K562 (cell line): ENCODE measurements around the gene SFXN5. TPM values are rescaled to one million over a fixed set of nuclear protein-coding genes. Genes with fewer than 3 reads are reported as not detected.

Experiments
- ATAC-seq: fragments of 200-7000 bp; cut with Tn5 transposase; 3 replicates; pipeline ENCODE4 v1.9.1; 2020; ENCODE audit warnings: moderate library complexity
- BruUV-seq: library from RNA; stranded (reverse); fragments of 400-500 nt; replicated peaks from 2 replicates; lab custom pipeline; 2021; lab: Mats Ljungman, UMichigan
- CTCF ChIA-PET: fragments of 300-600 bp; formaldehyde crosslinking; extraction: SDS; loops from one replicate; lab custom pipeline; 2021; ENCODE audit warnings: low intra/inter-chr PET ratio; lab: Yijun Ruan, JAX
- POLR2A ChIA-PET: fragments of 300-600, 350-650 bp; sonication (Branson Sonifier 250); formaldehyde crosslinking; extraction: SDS; loops from one replicate; lab custom pipeline; 2021; ENCODE audit warnings: antibody characterized with exemption, inconsistent platforms; lab: Yijun Ruan, JAX
- DNase-seq, 4 experiments: peaks; one replicate each; pipeline versions ENCODE4 v3.0.0 to v3.0.0-alpha.2; 2011 to 2018; ENCODE audit warnings: low spot score in 3 of 4, mixed read lengths in 3 of 4; ENCODE audit errors: extremely low read depth in 1 of 4
- FAIRE-seq: peaks from 2 replicates; lab custom pipeline; 2011; peaks lifted over from hg19 to GRCh38; lab: Jason Lieb, UNC
- H2AFZ ChIP-seq: 2 replicates; pipeline ENCODE4 v1.6.0; 2011; ENCODE audit warnings: low read depth, low read length, control low read depth, inconsistent platforms
- H3K27ac ChIP-seq: fragments of 200-600 bp; 3 replicates; pipeline ENCODE4 v1.8.0; 2011; ENCODE audit warnings: low read depth, mild to moderate bottlenecking, control low read depth, inconsistent platforms, low read length, moderate library complexity, mixed read lengths; ENCODE audit errors: extremely low read depth
- H3K27me3 ChIP-seq, 2 experiments: fragments of 300-600 bp in 1 of 2; 2 replicates in 1 of 2; 3 replicates in 1 of 2; pipeline versions ENCODE4 v1.6.0 to v1.8.0; 2011; ENCODE audit warnings: inconsistent platforms in 2 of 2, low read length in 2 of 2, mild to moderate bottlenecking in 1 of 2, mixed read lengths in 1 of 2, moderate library complexity in 1 of 2; ENCODE audit not compliant: control insufficient read depth in 2 of 2, insufficient read depth in 2 of 2
- H3K36me3 ChIP-seq: fragments of 300-600 bp; 3 replicates; pipeline ENCODE4 v1.8.0; 2011; ENCODE audit warnings: mild to moderate bottlenecking, low read length, inconsistent platforms; ENCODE audit not compliant: control insufficient read depth, insufficient read depth
- H3K4me1 ChIP-seq, 2 experiments: fragments of 200-600 bp in 1 of 2; replicated peaks in 1 of 2; 2 replicates in 1 of 2; 3 replicates in 1 of 2; pipeline versions ENCODE4 v1.5.1 to v1.8.0; 2011; ENCODE audit warnings: inconsistent platforms in 2 of 2, low read length in 2 of 2, mild to moderate bottlenecking in 1 of 2, mixed read lengths in 1 of 2, moderate library complexity in 1 of 2; ENCODE audit not compliant: control insufficient read depth in 2 of 2, insufficient read depth in 2 of 2
- H3K4me2 ChIP-seq: 2 replicates; pipeline ENCODE4 v1.6.1; 2011; ENCODE audit warnings: low read length, control low read depth, inconsistent platforms, mixed read lengths; ENCODE audit not compliant: insufficient read depth
- H3K4me3 ChIP-seq: fragments of 200-600 bp; sonication (generic), shearing (Covaris generic); 2 replicates; pipeline ENCODE4 v1.5.1; 2016; ENCODE audit warnings: control low read depth, inconsistent platforms
- H3K79me2 ChIP-seq: fragments of 200-600 bp; 3 replicates; pipeline ENCODE4 v1.8.0; 2011; ENCODE audit warnings: low read length, inconsistent platforms; ENCODE audit not compliant: control insufficient read depth, insufficient read depth
- H3K9ac ChIP-seq, 2 experiments: 2 replicates each; pipeline versions ENCODE4 v1.6.0 to v1.6.1; 2011; ENCODE audit warnings: low read depth in 2 of 2, low read length in 2 of 2, control low read depth in 1 of 2, inconsistent platforms in 1 of 2, mild to moderate bottlenecking in 1 of 2, mixed read lengths in 1 of 2; ENCODE audit not compliant: insufficient read depth in 1 of 2
- H3K9me1 ChIP-seq: one replicate; pipeline ENCODE4 v1.6.0; 2011; ENCODE audit warnings: inconsistent platforms, mild to moderate bottlenecking, low read length, moderate library complexity; ENCODE audit not compliant: control insufficient read depth, insufficient read depth
- H3K9me3 ChIP-seq: replicated peaks from 2 replicates; pipeline ENCODE4 v1.5.1; 2011; ENCODE audit warnings: low read depth, low read length, inconsistent platforms; ENCODE audit not compliant: control insufficient read depth, insufficient read depth
- H4K20me1 ChIP-seq: replicated peaks from 2 replicates; pipeline ENCODE4 v1.6.1; 2011; ENCODE audit warnings: low read length, inconsistent platforms, mixed read lengths; ENCODE audit not compliant: control insufficient read depth, insufficient read depth
- BRCA1 ChIP-seq, 2 experiments: fragments of 450-650 bp in 1 of 2; sonication (generic) in 1 of 2; formaldehyde crosslinking in 1 of 2; IDR thresholded peaks; 2 replicates each; pipeline versions ENCODE4 v1.5.0 to v1.6.1; 2017 to 2020; ENCODE audit warnings: mild to moderate bottlenecking in 1 of 2, missing genetic modification reagents in 1 of 2
- CBFA2T3 ChIP-seq: fragments of 450-650 bp; IDR thresholded peaks from 2 replicates; pipeline ENCODE4 v1.6.1; 2017
- EP300 ChIP-seq: IDR thresholded peaks from 2 replicates; pipeline ENCODE4 v1.6.1; 2012; ENCODE audit warnings: low read length, improper control_type of control experiment
- GABPB1 ChIP-seq: sonication (generic); formaldehyde crosslinking; IDR thresholded peaks from 2 replicates; pipeline ENCODE4 v1.8.0; 2022; ENCODE audit warnings: mild to moderate bottlenecking, missing genetic modification reagents
- HINFP ChIP-seq: fragments of 450-650 bp; conservative IDR thresholded peaks from 2 replicates; pipeline ENCODE4 v1.6.1; 2016; ENCODE audit warnings: missing genetic modification characterization, low read depth, mild to moderate bottlenecking, control low read depth, missing compliant biosample characterization
- KDM5B ChIP-seq: fragments of 200-600 bp; sonication (generic); IDR thresholded peaks from 2 replicates; pipeline ENCODE4 v1.6.1; 2012; ENCODE audit warnings: low read depth, mild to moderate bottlenecking, moderate library complexity, low read length, control low read depth, inconsistent platforms; ENCODE audit not compliant: insufficient replicate concordance
- MEIS2 ChIP-seq: fragments of 450-650 bp; IDR thresholded peaks from 2 replicates; pipeline ENCODE4 v1.6.1; 2014; ENCODE audit warnings: mild to moderate bottlenecking; ENCODE audit not compliant: partially characterized antibody
- NCOA2 ChIP-seq, 2 experiments: fragments of 450-650 bp; IDR thresholded peaks; 2 replicates each; pipeline ENCODE4 v1.6.1; 2018; ENCODE audit warnings: mild to moderate bottlenecking in 2 of 2, moderate library complexity in 1 of 2; ENCODE audit not compliant: partially characterized antibody in 2 of 2
- NFE2L1 ChIP-seq: fragments of 450-650 bp; IDR thresholded peaks from 2 replicates; pipeline ENCODE4 v1.6.1; 2016; ENCODE audit warnings: missing genetic modification characterization, low read depth, mild to moderate bottlenecking, missing compliant biosample characterization, moderate library complexity, borderline replicate concordance
- SP2 ChIP-seq: IDR thresholded peaks from 2 replicates; pipeline ENCODE4 v1.6.1; 2011; ENCODE audit warnings: mild to moderate bottlenecking, low read depth, low read length, moderate library complexity; ENCODE audit not compliant: poor library complexity, severe bottlenecking; ENCODE audit errors: extremely low read depth
- SUPT5H ChIP-seq: fragments of 450-650 bp; IDR thresholded peaks from 2 replicates; pipeline ENCODE4 v1.6.1; 2016
- TCF7 ChIP-seq: sonication (generic); IDR thresholded peaks from 2 replicates; pipeline ENCODE4 v1.6.1; 2016; ENCODE audit warnings: antibody characterized with exemption, borderline replicate concordance
- THRA ChIP-seq: fragments of 450-650 bp; IDR thresholded peaks from 2 replicates; pipeline ENCODE4 v1.6.1; 2017; ENCODE audit warnings: mild to moderate bottlenecking, moderate library complexity
- ZBTB34 ChIP-seq: fragments of 250-450 bp; sonication (Bioruptor Pico); IDR thresholded peaks from 2 replicates; pipeline ENCODE4 v1.8.0; 2021; ENCODE audit warnings: mild to moderate bottlenecking, moderate library complexity
- ZBTB8A ChIP-seq: fragments of 450-650 bp; IDR thresholded peaks from 2 replicates; pipeline ENCODE4 v1.6.1; 2018; ENCODE audit warnings: mild to moderate bottlenecking, moderate library complexity; ENCODE audit not compliant: partially characterized antibody
- ZNF212 ChIP-seq: fragments of 450-650 bp; formaldehyde crosslinking; IDR thresholded peaks from 2 replicates; pipeline ENCODE4 v1.4.0; 2020; ENCODE audit warnings: mild to moderate bottlenecking
- ZNF589 ChIP-seq: fragments of 200-800 bp; sonication (Bioruptor generic); IDR thresholded peaks from 2 replicates; pipeline ENCODE4 v1.6.1; 2016; ENCODE audit warnings: low read depth, missing genetic modification characterization, missing compliant biosample characterization
- WGBS: fragments of 100-300 bp; shearing (Covaris generic); methylation state at CpG from one replicate; pipeline ENCODE4 v1.1.6; 2016; ENCODE audit warnings: low coverage, mixed read lengths; ENCODE audit not compliant: insufficient coverage; ENCODE audit errors: missing lambda C conversion rate; 5-methylcytosine and 5-hydroxymethylcytosine counted together
- in situ Hi-C: fragments of 300-500 bp; cut with MboI; formaldehyde crosslinking; loops from 4 replicates; pipeline ENCODE4 v1.15.0; 2018; ENCODE audit warnings: inconsistent platforms, mixed read lengths
- intact Hi-C: fragments of 100-400 bp; cut with micrococcal nuclease; formaldehyde crosslinking; loops from 2 replicates; pipeline ENCODE4 v1.14.2; 2022
- polyA plus RNA-seq, 8 experiments: library from polyadenylated mRNA; depleted of rRNA in 4 of 8; stranded (reverse) in 5 of 8; unstranded in 3 of 8; fragments of >200 nt; fragmentation: Nextera tagmentation in 2 of 8; fragmentation: Illumina TruSeq in 1 of 8; extraction: Ambion mirVana in 2 of 8; extraction: Trizol in 1 of 8; gene quantifications; 2 replicates each; pipeline versions ENCODE4 v1.2.1 to v1.2.3, GENCODE V29; 2011 to 2014; ENCODE audit warnings: inconsistent platforms in 1 of 8, missing spikeins in 1 of 8
- total RNA-seq, 7 experiments: library from RNA; depleted of rRNA in 6 of 7; stranded (reverse); fragments of >200 nt in 6 of 7; fragmentation: Illumina TruSeq in 2 of 7; extraction: Trizol in 2 of 7; gene quantifications; 2 replicates each; pipeline versions ENCODE4 v1.2.1 to v1.2.3, GENCODE V29; 2011 to 2021; ENCODE audit warnings: low replicate concordance in 1 of 7

The SFXN5 gene
- total and polyA plus RNA-seq, 9 of the 15 experiments (the other 6 are each of a cell fraction or from before 2014, with no cell fraction given) = 8.3 to 22.6 (median 16.0) TPM

- POLR2A ChIA-PET = interaction anchor here (0.5 to 1.6 kb wide), 3 partner anchors 11 to 133 kb away, joined by 3 to 5 read pairs (median 4); no protein-coding TSS in a partner anchor
- DNase-seq (no peak), FAIRE-seq (no peak), ATAC-seq (no peak)
- Histone ChIP-seq H3K4me3 (no peak overlapping the region), H3K9me1 (peaks cover 3% of the 10 kb centered on the region), H2AFZ (no peak overlapping the region), H3K27me3 (no peaks in the 10 kb centered on the region), H3K4me2 (no peak overlapping the region), H3K4me1 (peaks cover 0 to 12% of the 10 kb centered on the region in 2 experiments; a peak in 2 of 5 replicates), H3K79me2 (no peaks in the 10 kb centered on the region), H3K27ac (no peak overlapping the region), H3K9ac (no peak overlapping the region), H3K9me3 (no peaks in the 10 kb centered on the region), H4K20me1 (0 out of 2 replicates have a peak, but pooled peaks cover 3% of the 10 kb centered on the region), H3K36me3 (no peaks in the 10 kb centered on the region)
- BruUV-seq = no TSS peak
- in situ Hi-C loops (no loop called here), intact Hi-C loops (loop anchor here (1.0 to 2.0 kb wide), 3 partner anchors 77 to 183 kb away; partner anchors contain the start of gene SFXN5)
- CTCF ChIA-PET = interaction anchor here (1.3 to 2.3 kb wide), 4 partner anchors 163 to 184 kb away, joined by 7 to 16 read pairs (median 10); no protein-coding TSS in a partner anchor
- WGBS = 56% methylated on average over 5 of the region's 5 CpGs
- TF ChIP-seq THRA = no peak
- no peak for TF ChIP-seq HINFP (tag)
- no peak for TF ChIP-seq KDM5B
- TF ChIP-seq SUPT5H = no peak
- TF ChIP-seq CBFA2T3 = no peak
- no peak for TF ChIP-seq ZNF212 (CRISPR knock-in tag)
- TF ChIP-seq GABPB1 = no peak
- TF ChIP-seq ZBTB8A = no peak
- TF ChIP-seq NFE2L1 = no peak
- TF ChIP-seq EP300 = no peak
- TF ChIP-seq NCOA2 (IDR thresholded peaks at IDR 0.05; ENCODE audit: partially characterized antibody in 2 of 2) = no peak
- no peak for TF ChIP-seq ZNF589 (CRISPR knock-in tag)
- no peak for TF ChIP-seq SP2
- no peak for TF ChIP-seq TCF7
- TF ChIP-seq MEIS2 = no peak
- TF ChIP-seq ZBTB34 = no peak
- no peak for TF ChIP-seq BRCA1 (IDR thresholded peaks at IDR 0.05)
- no peak for TF ChIP-seq BRCA1 (CRISPR knock-in tag; IDR thresholded peaks at IDR 0.05)
Observed at GRCh38 chr2:72993933-72994280, 77.6 kb downstream of the SFXN5 start.
